Measurements from ENCODE around the gene MNX1.

The MNX1 gene

DNA sequence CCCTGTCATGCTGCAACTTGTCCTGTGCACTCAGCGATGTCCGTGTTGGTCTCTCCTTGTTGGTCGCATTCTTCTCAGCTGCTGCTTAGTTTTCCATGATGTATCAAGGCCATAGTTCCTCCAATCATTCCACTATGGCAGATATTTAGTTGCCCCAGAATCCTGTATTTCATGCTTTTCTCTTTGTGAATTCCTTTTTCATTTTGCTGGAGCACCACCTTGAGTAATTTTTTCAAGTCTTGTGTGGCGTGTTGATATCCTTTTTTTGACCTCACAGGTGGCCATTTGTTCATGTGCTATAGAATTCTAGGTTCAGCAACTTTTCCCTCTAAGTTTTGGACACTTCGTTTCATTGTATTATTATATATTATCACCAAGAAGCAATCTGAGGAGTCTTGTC, 42.7 kb upstream of the MNX1 start:
- no peak for DNase-seq (ENCODE audit: low spot score)
- TF ChIP-seq, protein P1, sequence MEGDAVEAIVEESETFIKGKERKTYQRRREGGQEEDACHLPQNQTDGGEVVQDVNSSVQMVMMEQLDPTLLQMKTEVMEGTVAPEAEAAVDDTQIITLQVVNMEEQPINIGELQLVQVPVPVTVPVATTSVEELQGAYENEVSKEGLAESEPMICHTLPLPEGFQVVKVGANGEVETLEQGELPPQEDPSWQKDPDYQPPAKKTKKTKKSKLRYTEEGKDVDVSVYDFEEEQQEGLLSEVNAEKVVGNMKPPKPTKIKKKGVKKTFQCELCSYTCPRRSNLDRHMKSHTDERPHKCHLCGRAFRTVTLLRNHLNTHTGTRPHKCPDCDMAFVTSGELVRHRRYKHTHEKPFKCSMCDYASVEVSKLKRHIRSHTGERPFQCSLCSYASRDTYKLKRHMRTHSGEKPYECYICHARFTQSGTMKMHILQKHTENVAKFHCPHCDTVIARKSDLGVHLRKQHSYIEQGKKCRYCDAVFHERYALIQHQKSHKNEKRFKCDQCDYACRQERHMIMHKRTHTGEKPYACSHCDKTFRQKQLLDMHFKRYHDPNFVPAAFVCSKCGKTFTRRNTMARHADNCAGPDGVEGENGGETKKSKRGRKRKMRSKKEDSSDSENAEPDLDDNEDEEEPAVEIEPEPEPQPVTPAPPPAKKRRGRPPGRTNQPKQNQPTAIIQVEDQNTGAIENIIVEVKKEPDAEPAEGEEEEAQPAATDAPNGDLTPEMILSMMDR (IDR thresholded peaks at IDR 0.05; ENCODE audit: extremely low read depth, missing control alignments) = no peak

DNA sequence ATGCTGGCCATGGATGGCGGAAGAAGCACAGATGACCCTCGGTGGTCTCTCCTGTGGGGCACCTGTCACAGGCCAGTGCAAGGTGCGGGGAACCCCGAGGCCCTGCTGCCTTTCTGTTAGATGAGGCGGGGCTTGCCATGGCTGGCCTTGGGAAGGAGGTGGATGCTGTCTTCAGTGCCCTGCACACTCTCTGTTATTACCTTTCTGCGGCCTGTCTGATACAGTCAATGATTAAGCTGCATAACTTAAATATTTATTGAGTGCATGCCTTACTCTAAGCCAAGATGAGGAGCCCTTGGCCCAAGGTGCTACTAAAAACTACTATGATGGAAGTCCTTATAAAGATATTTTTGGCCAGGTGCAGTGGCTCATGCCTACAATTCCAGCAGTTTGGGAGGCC, 36.7 kb upstream of the MNX1 start:
- TF ChIP-seq, protein P1 (IDR thresholded peaks at IDR 0.05; ENCODE audit: extremely low read depth, missing control alignments) = no peak
- DNase-seq (ENCODE audit: low spot score) = no peak

GRCh38 chr7:157046681-157047080, 36.2 kb upstream of the MNX1 start:
- no peak for DNase-seq (ENCODE audit: low spot score)

GRCh38 chr7:157044943-157045660, 34.6 kb upstream of the MNX1 start:
- DNase-seq (ENCODE audit: low spot score) = no peak
- TF ChIP-seq, protein P1 (IDR thresholded peaks at IDR 0.05; ENCODE audit: extremely low read depth, missing control alignments) = no peak

More at GRCh38 chr7:157046681-157047080, 36.2 kb upstream of the MNX1 start:
- TF ChIP-seq, protein P1 (IDR thresholded peaks at IDR 0.05; ENCODE audit: extremely low read depth, missing control alignments) = no peak

GRCh38 chr7:157044147-157044687, 33.8 kb upstream of the MNX1 start:
- no peak for DNase-seq (ENCODE audit: low spot score)
- TF ChIP-seq, protein P1 (IDR thresholded peaks at IDR 0.05; ENCODE audit: extremely low read depth, missing control alignments) = no peak

DNA sequence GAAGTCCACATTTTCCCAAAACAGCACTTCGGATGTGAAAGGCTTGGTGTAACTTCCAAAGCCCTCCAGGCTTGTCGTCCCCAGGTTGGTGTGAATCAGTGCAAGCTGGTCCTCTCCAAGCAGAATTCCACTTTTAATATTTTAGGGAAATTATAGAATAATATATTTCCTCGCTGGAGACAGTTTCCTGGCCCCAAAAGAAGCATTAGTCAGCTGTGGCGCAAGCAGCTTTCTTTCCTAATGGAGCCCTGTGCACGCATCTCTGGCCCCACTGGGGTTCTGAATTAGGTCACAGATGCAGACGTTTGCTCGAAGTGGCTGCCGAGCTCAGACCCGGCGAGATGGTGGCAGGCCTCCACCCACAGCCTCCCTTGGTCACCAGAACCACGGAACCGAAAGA, 33.3 kb upstream of the MNX1 start:
- DNase-seq (ENCODE audit: low spot score) = no peak
- TF ChIP-seq, protein P1 (IDR thresholded peaks at IDR 0.05; ENCODE audit: extremely low read depth, missing control alignments) = no peak

DNA sequence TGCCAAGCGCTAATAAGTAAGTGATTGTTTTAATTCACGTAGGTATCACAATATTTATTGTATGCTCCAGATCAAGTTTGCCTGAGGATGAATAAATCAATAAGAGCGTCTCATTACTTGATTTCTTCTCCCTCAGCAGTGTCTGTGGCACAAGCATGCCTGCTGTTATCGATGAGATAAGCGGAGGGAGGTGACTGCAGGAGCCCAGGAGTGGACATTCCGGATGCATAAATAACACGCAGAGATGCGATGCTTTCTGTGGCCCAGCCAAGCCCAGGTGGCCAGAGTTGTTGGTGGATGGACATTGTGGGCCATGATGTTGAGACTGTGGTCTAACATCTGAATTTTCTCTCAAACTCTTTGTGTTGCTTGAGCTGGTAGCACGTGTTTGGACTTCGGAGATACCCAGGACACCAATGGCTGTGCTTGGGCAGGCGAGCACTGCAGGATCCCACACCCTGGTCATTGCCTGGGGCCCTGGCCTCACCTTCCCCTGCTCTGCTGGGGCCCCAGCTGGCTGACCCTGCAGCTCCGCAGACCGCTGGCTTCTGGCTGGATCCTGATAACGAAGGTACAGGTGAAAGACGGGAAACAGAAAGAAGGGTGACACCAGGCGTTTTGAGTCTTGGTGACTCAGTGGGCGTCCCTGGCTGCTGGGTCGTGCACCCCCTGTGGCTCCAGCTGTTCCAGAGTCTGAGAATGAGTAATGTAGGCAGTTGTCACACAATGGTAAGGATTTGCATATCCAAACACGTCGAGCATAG, 31.2 kb upstream of the MNX1 start:
- TF ChIP-seq, protein P1 (IDR thresholded peaks at IDR 0.05; ENCODE audit: extremely low read depth, missing control alignments) = no peak
- DNase-seq (ENCODE audit: low spot score) = no peak

Data from GM20000 (cell line).